ENCODE data around the gene LMTK3. TPM values are rescaled to one million over a fixed set of nuclear protein-coding genes. Genes with fewer than 3 reads are reported as not detected.
"Not testable (repeated sequence)": the region's sequence is repeated elsewhere in the genome, so short reads cannot be mapped to it uniquely, and the experiment has no call there.

Gene LMTK3
- total RNA-seq, 1 donor from 2014 or later = 1.1 TPM

- peaks cover 33% of the 10 kb centered on the region for H3K4me1 ChIP-seq
- TF ChIP-seq CTCF (IDR thresholded peaks at IDR 0.05; ENCODE audit: borderline replicate concordance) = no peak
- intact Hi-C loops (cut with micrococcal nuclease) = loop anchor here (5.0 kb wide), 1 partner anchor 89 kb away; no protein-coding TSS in a partner anchor
These were observed 18.5 kb downstream of the LMTK3 start for GRCh38 chr19:48492925-48493717.

GRCh38 chr19:48491793-48492123, 19.9 kb downstream of the LMTK3 start:
- Histone ChIP-seq H3K36me3 (no peaks in the 10 kb centered on the region), H3K4me3 (peak overlapping the region; percentile 23), H3K4me1 (peaks cover 39% of the 10 kb centered on the region), H3K9me3 (replicated peaks) (no peaks in the 10 kb centered on the region), H3K27me3 (ENCODE audit: low read depth) (peaks cover 6% of the 10 kb centered on the region), H3K27ac (replicated peaks) (no peak overlapping the region)
- no peak for DNase-seq
- no peak for TF ChIP-seq CTCF (IDR thresholded peaks at IDR 0.05; ENCODE audit: borderline replicate concordance)
- intact Hi-C loops (cut with micrococcal nuclease) = loop anchor here (5.0 kb wide), 1 partner anchor 91 kb away; no protein-coding TSS in a partner anchor

More at GRCh38 chr19:48492925-48493717, 18.5 kb downstream of the LMTK3 start:
- H3K9me3 ChIP-seq (replicated peaks) = no peaks in the 10 kb centered on the region
- H3K27ac ChIP-seq (replicated peaks) = peak overlapping the region; percentile 80
- peak; percentile 94 for DNase-seq
- H3K36me3 ChIP-seq = no peaks in the 10 kb centered on the region
- H3K27me3 ChIP-seq (ENCODE audit: low read depth) = peaks cover 18% of the 10 kb centered on the region
- peak overlapping the region; percentile 67 for H3K4me3 ChIP-seq

- no peak for DNase-seq
- peaks cover 39% of the 10 kb centered on the region for H3K4me1 ChIP-seq
- no peaks in the 10 kb centered on the region for H3K9me3 ChIP-seq (replicated peaks)
- peak overlapping the region; percentile 23 for H3K4me3 ChIP-seq
- intact Hi-C loops (cut with micrococcal nuclease) = loop anchor here (5.0 kb wide), 1 partner anchor 91 kb away; no protein-coding TSS in a partner anchor
- no peaks in the 10 kb centered on the region for H3K36me3 ChIP-seq
- H3K27me3 ChIP-seq (ENCODE audit: low read depth) = peaks cover 6% of the 10 kb centered on the region
- H3K27ac ChIP-seq (replicated peaks) = no peak overlapping the region
- no peak for TF ChIP-seq CTCF (IDR thresholded peaks at IDR 0.05; ENCODE audit: borderline replicate concordance)
These were observed 20.4 kb downstream of the LMTK3 start for GRCh38 chr19:48490981-48491792.

DNA sequence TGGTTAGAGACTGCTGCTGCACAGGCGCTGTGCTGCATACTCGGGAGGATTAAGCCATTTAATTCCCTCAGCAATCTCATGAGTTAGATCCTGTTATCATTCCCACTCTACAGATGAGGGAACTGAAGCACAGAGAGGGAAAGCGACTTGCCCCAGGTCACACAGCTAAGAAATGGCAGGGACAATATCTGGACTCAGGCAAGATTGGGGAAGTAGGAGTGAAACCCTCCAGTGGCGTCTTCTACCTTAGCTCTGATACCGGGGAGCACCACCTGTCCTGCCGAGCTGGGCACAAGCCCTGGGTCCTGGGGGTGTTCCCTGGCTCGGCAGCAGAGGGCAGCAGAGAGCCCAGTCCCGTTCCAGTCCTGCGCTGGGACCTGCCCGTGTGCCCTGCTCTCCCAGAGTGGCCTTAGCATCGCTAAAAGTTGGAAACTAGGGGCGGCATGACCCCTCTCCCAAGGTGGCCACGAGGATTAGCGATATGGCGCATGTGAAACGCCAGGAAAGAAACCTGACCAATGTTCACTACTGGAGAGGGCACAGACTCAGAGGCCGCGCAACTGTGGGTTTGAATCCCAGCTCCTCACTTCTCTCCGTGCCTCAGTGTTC, 21.9 kb downstream of the LMTK3 start:
- intact Hi-C loops (cut with micrococcal nuclease) = loop anchor here (5.0 kb wide), 1 partner anchor 93 kb away; no protein-coding TSS in a partner anchor
- Histone ChIP-seq H3K9me3 (replicated peaks) (no peaks in the 10 kb centered on the region), H3K4me1 (peaks cover 39% of the 10 kb centered on the region), H3K27me3 (ENCODE audit: low read depth) (peaks cover 6% of the 10 kb centered on the region), H3K36me3 (no peaks in the 10 kb centered on the region), H3K27ac (replicated peaks) (no peak overlapping the region), H3K4me3 (no peak overlapping the region)
- DNase-seq = peak; percentile 73
- TF ChIP-seq CTCF (IDR thresholded peaks at IDR 0.05; ENCODE audit: borderline replicate concordance) = peak; percentile 98

DNA sequence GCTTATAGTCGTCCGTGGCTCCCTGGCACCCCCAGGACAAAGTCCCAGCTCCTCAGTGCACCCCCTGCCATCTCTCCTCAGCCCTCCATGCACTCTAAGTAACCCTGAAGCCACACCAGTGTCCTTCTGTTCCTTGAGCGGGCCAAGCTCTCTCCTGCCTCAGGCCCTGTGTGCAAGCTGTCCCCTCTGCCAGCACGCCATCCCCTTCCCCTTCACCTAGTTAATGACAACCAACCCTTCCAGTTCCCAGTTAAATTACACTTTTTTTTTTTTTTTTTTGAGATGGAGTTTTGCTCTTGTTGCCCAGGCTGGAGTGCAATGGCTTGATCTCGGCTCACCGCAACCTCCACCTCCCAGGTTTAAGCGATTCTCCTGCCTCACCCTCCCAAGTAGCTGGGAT, 23.2 kb downstream of the LMTK3 start:
- Histone ChIP-seq H3K4me1 (peaks cover 31% of the 10 kb centered on the region), H3K27ac (replicated peaks) (peak overlapping the region; percentile 80)
- H3K36me3 ChIP-seq; H3K27me3 ChIP-seq (ENCODE audit: low read depth); DNase-seq; intact Hi-C loops (cut with micrococcal nuclease); H3K9me3 ChIP-seq (replicated peaks); H3K4me3 ChIP-seq: not testable (repeated sequence)

All from left ventricle myocardium inferior (tissue), 1 donor.